ENCODE results near the gene BIRC3. TPM values are rescaled to one million over a fixed set of nuclear protein-coding genes. Genes with fewer than 3 reads are reported as not detected.

Gene BIRC3
- total RNA-seq, 4 donors from 2014 or later = 2.2 to 57.8 (median 53.0) TPM

DNA sequence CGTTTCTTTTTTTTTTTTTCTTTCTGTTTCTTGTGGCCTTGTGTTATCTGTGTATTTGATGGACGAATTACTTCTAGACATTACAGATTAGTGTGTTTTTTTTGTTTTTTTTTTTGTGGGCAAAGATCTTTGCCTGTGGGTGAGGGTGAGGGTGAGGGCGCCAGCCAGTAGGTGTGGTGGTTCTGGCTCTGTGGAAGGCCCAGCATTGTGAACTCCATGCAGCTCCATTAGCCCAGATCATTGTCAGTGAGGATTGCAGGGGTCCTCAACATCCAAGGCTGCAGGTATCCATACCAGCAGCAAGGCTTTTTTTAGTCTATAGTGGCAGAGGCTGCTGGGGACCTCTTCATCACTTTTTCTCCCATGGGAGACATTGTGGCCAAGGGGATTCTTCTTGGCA lies 43.4 kb downstream of the BIRC3 start:
- H3K4me3 ChIP-seq = no peak overlapping the region
- no peak for DNase-seq
- no peaks in the 10 kb centered on the region for H3K27me3 ChIP-seq
- peaks cover 0 to 8% (median 0%) of the 10 kb centered on the region in 4 donors for H3K4me1 ChIP-seq
- in situ Hi-C loops (cut with MboI; ENCODE audit: low pct_ligation_motif_present in 1 of 4, low pct_unique_long_range_greater_than_20kb in 1 of 4, low sequenced_read_pairs in 3 of 4) (loop anchor here in 1 of 4 donors (10.0 kb wide), 1 partner anchor 134 kb away; no protein-coding TSS in a partner anchor), intact Hi-C loops (cut with DNase I; ENCODE audit: low total_unique reads) (no loop called here)
- no peak overlapping the region for H3K27ac ChIP-seq
- WGBS, 2 donors (ENCODE audit: low coverage in 1 of 2) = 81 to 88% methylated on average over 2 to 3 of the region's 3 CpGs
- TF ChIP-seq POLR2AphosphoS5 (IDR thresholded peaks at IDR 0.05) = no peak
- TF ChIP-seq, protein P1, sequence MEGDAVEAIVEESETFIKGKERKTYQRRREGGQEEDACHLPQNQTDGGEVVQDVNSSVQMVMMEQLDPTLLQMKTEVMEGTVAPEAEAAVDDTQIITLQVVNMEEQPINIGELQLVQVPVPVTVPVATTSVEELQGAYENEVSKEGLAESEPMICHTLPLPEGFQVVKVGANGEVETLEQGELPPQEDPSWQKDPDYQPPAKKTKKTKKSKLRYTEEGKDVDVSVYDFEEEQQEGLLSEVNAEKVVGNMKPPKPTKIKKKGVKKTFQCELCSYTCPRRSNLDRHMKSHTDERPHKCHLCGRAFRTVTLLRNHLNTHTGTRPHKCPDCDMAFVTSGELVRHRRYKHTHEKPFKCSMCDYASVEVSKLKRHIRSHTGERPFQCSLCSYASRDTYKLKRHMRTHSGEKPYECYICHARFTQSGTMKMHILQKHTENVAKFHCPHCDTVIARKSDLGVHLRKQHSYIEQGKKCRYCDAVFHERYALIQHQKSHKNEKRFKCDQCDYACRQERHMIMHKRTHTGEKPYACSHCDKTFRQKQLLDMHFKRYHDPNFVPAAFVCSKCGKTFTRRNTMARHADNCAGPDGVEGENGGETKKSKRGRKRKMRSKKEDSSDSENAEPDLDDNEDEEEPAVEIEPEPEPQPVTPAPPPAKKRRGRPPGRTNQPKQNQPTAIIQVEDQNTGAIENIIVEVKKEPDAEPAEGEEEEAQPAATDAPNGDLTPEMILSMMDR (IDR thresholded peaks at IDR 0.05) = no peak
- TF ChIP-seq EP300 (IDR thresholded peaks at IDR 0.05; ENCODE audit: low read depth) = no peak
- TF ChIP-seq POLR2A (IDR thresholded peaks at IDR 0.05) = no peak
- H3K36me3 ChIP-seq = peaks cover 0 to 60% (median 22%) of the 10 kb centered on the region in 4 donors
- no peaks in the 10 kb centered on the region for H3K9me3 ChIP-seq

DNA sequence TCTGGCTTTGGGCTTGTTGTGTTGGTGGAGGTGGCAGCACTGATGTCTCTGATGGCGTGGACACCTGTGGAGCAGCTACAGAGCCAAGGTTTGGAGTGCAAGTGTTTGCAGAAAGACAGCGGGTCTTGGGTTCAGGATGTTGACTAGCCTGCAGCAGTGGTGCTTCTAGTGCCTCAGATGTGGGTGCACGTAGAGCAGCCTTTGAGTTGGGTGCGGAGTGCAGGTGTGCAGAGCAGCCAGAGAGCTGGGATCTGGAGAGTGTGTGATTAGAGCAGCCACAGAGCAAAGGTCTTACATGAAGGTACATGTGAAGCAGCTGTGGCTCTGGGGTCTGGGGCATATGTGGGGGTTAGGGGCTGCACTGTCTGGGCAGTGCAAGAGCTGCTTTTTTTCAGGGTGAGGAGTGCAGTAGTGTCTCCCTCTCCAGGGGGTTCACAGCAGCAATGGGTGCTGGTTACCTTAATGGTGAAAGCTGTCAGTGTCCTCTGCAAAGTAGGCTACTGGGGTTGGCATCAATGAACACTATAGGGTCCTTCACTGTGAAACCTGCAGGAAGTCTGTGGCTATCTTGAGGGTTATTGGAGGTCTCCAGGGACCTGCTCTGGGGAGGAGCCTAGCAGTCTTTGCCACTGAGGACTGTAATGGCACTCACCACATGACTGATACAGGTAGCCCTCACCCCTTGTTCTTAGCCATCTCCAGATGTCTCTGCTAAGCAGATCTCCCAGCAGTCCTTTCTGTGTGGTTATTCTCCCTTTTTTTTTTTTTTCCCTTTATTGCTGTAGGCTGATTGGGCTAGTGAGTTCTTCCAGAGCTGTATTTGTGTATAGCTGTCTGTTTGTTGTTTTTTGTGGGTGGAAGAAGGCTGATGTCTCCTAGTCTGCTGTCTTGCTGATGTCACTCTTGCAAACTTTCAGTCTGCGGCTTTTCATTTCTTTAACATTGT lies 44.1 kb downstream of the BIRC3 start:
- H3K4me3 ChIP-seq = no peak overlapping the region
- TF ChIP-seq EP300 (IDR thresholded peaks at IDR 0.05; ENCODE audit: low read depth) (no peak), POLR2A (IDR thresholded peaks at IDR 0.05) (no peak), POLR2AphosphoS5 (IDR thresholded peaks at IDR 0.05) (no peak)
- TF ChIP-seq, protein P1 (IDR thresholded peaks at IDR 0.05) = no peak
- H3K27ac ChIP-seq = no peak overlapping the region
- H3K27me3 ChIP-seq = no peaks in the 10 kb centered on the region
- peaks cover 0 to 62% (median 20%) of the 10 kb centered on the region in 4 donors for H3K36me3 ChIP-seq
- peaks cover 0 to 8% (median 0%) of the 10 kb centered on the region in 4 donors for H3K4me1 ChIP-seq
- in situ Hi-C loops (cut with MboI; ENCODE audit: low pct_ligation_motif_present in 1 of 4, low pct_unique_long_range_greater_than_20kb in 1 of 4, low sequenced_read_pairs in 3 of 4) = loop anchor here in 1 of 4 donors (10.0 kb wide), 1 partner anchor 133 kb away; no protein-coding TSS in a partner anchor
- intact Hi-C loops (cut with DNase I; ENCODE audit: low total_unique reads) = no loop called here
- no peaks in the 10 kb centered on the region for H3K9me3 ChIP-seq
- 85 to 91% methylated on average over 2 to 5 of the region's 5 CpGs for WGBS, 2 donors (ENCODE audit: low coverage in 1 of 2)
- DNase-seq = no peak

DNA sequence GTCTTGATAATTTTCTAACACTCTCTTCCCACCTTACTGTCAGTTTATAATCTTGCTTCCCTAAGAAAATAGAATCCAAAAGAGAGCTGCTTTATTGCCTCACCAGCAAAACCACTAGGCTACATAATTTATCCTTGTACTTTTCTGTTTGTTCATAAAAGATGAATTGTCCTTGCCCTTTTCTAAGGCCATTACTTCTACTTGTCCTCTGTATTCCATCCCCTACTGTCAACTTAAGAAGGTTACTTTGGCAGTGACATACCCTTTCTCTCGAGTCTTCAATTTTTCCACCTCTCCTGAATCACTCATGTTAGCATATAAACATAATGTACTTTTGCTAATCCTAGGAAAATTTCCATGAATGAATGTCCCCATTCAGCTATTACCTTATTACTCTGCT lies 47.7 kb downstream of the BIRC3 start:
- no peaks in the 10 kb centered on the region for H3K27me3 ChIP-seq
- DNase-seq = no peak
- H3K27ac ChIP-seq = no peak overlapping the region
- in situ Hi-C loops (cut with MboI; ENCODE audit: low pct_ligation_motif_present in 1 of 4, low pct_unique_long_range_greater_than_20kb in 1 of 4, low sequenced_read_pairs in 3 of 4) = loop anchor here in 1 of 4 donors (10.0 kb wide), 1 partner anchor 130 kb away; no protein-coding TSS in a partner anchor
- H3K4me3 ChIP-seq = no peak overlapping the region
- 69 to 75% methylated on average over 1 of the region's 1 CpG for WGBS, 2 donors (ENCODE audit: low coverage in 1 of 2)
- TF ChIP-seq POLR2A (IDR thresholded peaks at IDR 0.05) (no peak), POLR2AphosphoS5 (IDR thresholded peaks at IDR 0.05) (no peak), EP300 (IDR thresholded peaks at IDR 0.05; ENCODE audit: low read depth) (no peak)
- TF ChIP-seq, protein P1 (IDR thresholded peaks at IDR 0.05) = no peak
- H3K9me3 ChIP-seq = no peaks in the 10 kb centered on the region
- peaks cover 0 to 73% (median 22%) of the 10 kb centered on the region in 4 donors for H3K36me3 ChIP-seq
- intact Hi-C loops (cut with DNase I; ENCODE audit: low total_unique reads) = no loop called here
- H3K4me1 ChIP-seq = peaks cover 0 to 12% (median 4%) of the 10 kb centered on the region in 4 donors

DNA sequence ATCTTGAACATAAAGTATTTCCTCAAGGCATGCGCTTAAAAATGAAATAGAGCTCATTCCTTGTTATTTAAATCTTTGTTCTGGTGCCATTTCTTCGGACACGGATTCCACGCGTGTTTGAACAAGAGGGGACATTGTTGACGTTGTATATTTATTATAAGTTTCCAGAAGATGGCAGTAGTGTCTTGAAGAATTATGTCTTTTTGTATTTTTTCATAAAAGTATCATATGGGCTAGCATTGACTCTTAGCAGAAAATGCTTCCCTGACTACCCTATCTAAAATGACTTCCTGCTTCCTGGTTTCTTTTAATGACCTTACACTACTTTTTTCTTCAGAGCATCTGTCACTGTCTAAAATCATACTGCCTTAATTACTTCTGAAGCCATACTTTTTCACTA lies 50.1 kb downstream of the BIRC3 start:
- peaks cover 0 to 59% (median 16%) of the 10 kb centered on the region in 4 donors for H3K36me3 ChIP-seq
- TF ChIP-seq POLR2AphosphoS5 (IDR thresholded peaks at IDR 0.05) (no peak), EP300 (IDR thresholded peaks at IDR 0.05; ENCODE audit: low read depth) (no peak), POLR2A (IDR thresholded peaks at IDR 0.05) (no peak)
- TF ChIP-seq, protein P1 (IDR thresholded peaks at IDR 0.05) = no peak

More for the DNA sequence above, 50.1 kb downstream of the BIRC3 start:
- H3K4me1 ChIP-seq = peaks cover 0 to 12% (median 4%) of the 10 kb centered on the region in 4 donors
- intact Hi-C loops (cut with DNase I; ENCODE audit: low total_unique reads) = no loop called here
- no peaks in the 10 kb centered on the region for H3K27me3 ChIP-seq
- H3K9me3 ChIP-seq = no peaks in the 10 kb centered on the region
- in situ Hi-C loops (cut with MboI; ENCODE audit: low pct_ligation_motif_present in 1 of 4, low pct_unique_long_range_greater_than_20kb in 1 of 4, low sequenced_read_pairs in 3 of 4) = loop anchor here in 1 of 4 donors (10.0 kb wide), 1 partner anchor 127 kb away; no protein-coding TSS in a partner anchor
- no peak for DNase-seq
- peak overlapping the region in 2 of 4 donors; percentile 12 to 23 for H3K27ac ChIP-seq
- WGBS, 2 donors (ENCODE audit: low coverage in 1 of 2) = 37 to 39% methylated on average over 6 of the region's 6 CpGs
- H3K4me3 ChIP-seq = no peak overlapping the region

Data from transverse colon (tissue), 4 donors.